PFSK-1 (cell line): ENCODE data around the gene ARHGEF11.

Experiments
- POLR2AphosphoS5 ChIP-seq: IDR thresholded peaks from 2 replicates; pipeline ENCODE4 v1.6.1; 2012; ENCODE audit warnings: low read depth, mild to moderate bottlenecking, control low read depth, low read length, moderate library complexity
- REST ChIP-seq, 2 experiments: IDR thresholded peaks; 2 replicates each; pipeline versions ENCODE4 v1.6.1 to v1.8.0; 2011 to 2012; ENCODE audit warnings: low read depth in 2 of 2, low read length in 2 of 2, control low read depth in 1 of 2, inconsistent platforms in 1 of 2, mild to moderate bottlenecking in 1 of 2, moderate library complexity in 1 of 2; ENCODE audit not compliant: insufficient read depth in 1 of 2

DNA sequence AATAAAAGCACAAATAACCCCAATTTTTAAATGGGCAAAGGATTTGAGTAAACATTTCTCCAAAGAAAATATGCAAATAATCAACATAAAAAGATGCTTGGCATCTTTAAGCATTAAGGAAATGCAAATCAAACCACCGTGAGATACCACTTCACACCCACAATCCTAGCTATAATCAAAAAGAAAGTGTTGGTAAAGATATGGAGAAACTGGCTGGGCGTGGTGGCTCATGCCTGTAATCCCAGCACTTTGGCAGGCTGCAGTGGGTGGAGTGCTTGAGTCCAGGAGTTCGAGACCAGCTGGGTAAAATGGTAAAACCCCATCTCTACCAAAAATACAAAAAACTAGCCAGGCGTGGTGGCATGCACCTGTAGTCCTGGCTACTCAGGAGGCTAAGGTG lies 16.9 kb downstream of the ARHGEF11 start:
- TF ChIP-seq REST (IDR thresholded peaks at IDR 0.05; ENCODE audit: insufficient read depth in 1 of 2, low read depth in 2 of 2, low read length in 2 of 2) = no peak
- TF ChIP-seq POLR2AphosphoS5 = no peak
